Measurements from ENCODE around the gene DNAH10.

Gene DNAH10

GRCh38 chr12:123807670-123808069 is 45.6 kb downstream of the DNAH10 start:
- TF ChIP-seq CTCF (IDR thresholded peaks at IDR 0.05; ENCODE audit: low read depth, low read length, missing control alignments), result no peak
- H3K4me3 ChIP-seq (ENCODE audit: low read depth, low read length), result no peak overlapping the region
- DNase-seq (ENCODE audit: low read depth), result no peak

GRCh38 chr12:123808167-123808566 is 46.1 kb downstream of the DNAH10 start:
- DNase-seq (ENCODE audit: low read depth), result no peak
- no peak overlapping the region for H3K4me3 ChIP-seq (ENCODE audit: low read depth, low read length)
- peak; percentile 4 for TF ChIP-seq CTCF (IDR thresholded peaks at IDR 0.05; ENCODE audit: low read depth, low read length, missing control alignments)

- no peak for TF ChIP-seq CTCF (IDR thresholded peaks at IDR 0.05; ENCODE audit: low read depth, low read length, missing control alignments)
- H3K4me3 ChIP-seq (ENCODE audit: low read depth, low read length), result no peak overlapping the region
- no peak for DNase-seq (ENCODE audit: low read depth)
These were observed 51.2 kb downstream of the DNAH10 start for GRCh38 chr12:123813349-123813748.

GRCh38 chr12:123815968-123816367 is 53.9 kb downstream of the DNAH10 start:
- no peak overlapping the region for H3K4me3 ChIP-seq (ENCODE audit: low read depth, low read length)
- no peak for TF ChIP-seq CTCF (IDR thresholded peaks at IDR 0.05; ENCODE audit: low read depth, low read length, missing control alignments)
- DNase-seq (ENCODE audit: low read depth), result no peak

- no peak for TF ChIP-seq CTCF (IDR thresholded peaks at IDR 0.05; ENCODE audit: low read depth, low read length, missing control alignments)
- no peak for DNase-seq (ENCODE audit: low read depth)
- H3K4me3 ChIP-seq (ENCODE audit: low read depth, low read length), result no peak overlapping the region
These were observed 54.9 kb downstream of the DNAH10 start for GRCh38 chr12:123816896-123817537.

GRCh38 chr12:123822804-123823203 is 60.7 kb downstream of the DNAH10 start:
- no peak overlapping the region for H3K4me3 ChIP-seq (ENCODE audit: low read depth, low read length)
- DNase-seq (ENCODE audit: low read depth), result no peak
- no peak for TF ChIP-seq CTCF (IDR thresholded peaks at IDR 0.05; ENCODE audit: low read depth, low read length, missing control alignments)

- no peak overlapping the region for H3K4me3 ChIP-seq (ENCODE audit: low read depth, low read length)
- no peak for DNase-seq (ENCODE audit: low read depth)
- TF ChIP-seq CTCF (IDR thresholded peaks at IDR 0.05; ENCODE audit: low read depth, low read length, missing control alignments), result no peak
These were observed 66.0 kb downstream of the DNAH10 start for GRCh38 chr12:123828120-123828519.

All from GM12864 (cell line).